NCI-H2029 (cell line): ENCODE measurements around the gene TIAM1.
A peak's percentile ranks its signal among the peaks of the same experiment; 100 is the strongest.

ENCODE experiments used
- DNase-seq: peaks from one replicate; lab custom pipeline; 2025; lab: John Stamatoyannopoulos, UW

TIAM1 gene

DNA sequence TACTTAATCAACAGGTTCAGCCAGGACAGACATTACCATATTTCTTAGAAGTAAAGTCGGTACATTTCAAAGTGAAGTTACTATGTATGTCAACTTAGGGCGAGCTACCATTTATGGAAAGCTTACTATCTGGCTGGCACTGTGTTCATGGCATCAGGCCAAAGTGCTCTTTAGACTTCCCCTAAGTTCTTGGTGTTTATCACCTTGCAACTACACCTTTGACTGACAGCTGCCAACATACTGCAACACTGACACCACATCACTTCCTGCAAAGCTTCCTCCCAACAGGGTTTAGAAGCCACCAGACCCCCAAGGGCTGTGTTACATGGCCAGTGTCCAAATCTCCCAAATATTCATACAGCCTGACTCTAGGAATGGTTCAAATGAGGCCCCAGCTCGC, 61.0 kb downstream of the TIAM1 start:
- DNase-seq: no peak

DNA sequence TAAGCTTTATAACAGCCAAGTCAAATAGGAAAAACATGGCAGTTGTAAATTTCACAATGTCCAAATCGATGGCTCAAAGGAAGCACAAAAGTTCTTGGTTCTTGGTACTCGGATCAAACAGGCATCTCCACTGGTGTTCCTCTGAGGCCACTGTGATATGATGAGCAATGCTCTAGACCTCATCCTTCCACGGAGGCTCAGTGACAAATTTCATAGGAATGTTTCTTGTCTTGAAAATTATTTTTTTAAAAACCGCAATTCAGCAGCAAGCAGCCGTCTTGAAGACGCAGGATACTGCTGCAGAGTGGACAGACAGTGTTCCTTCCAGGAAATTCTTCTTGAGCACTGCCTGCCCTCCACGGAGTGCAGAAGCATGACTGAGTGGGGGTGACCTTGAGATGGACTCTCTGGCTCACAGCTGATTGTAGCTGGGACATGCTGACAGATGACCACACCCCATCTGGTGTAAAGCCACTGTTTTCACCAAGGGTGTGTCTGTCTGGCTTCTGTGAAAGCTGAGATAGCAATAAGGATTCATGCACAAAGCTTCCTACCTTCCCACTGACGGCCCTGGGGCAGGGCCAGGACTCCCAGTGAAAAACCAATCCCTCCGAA, 61.9 kb downstream of the TIAM1 start:
- DNase-seq: no peak

DNA sequence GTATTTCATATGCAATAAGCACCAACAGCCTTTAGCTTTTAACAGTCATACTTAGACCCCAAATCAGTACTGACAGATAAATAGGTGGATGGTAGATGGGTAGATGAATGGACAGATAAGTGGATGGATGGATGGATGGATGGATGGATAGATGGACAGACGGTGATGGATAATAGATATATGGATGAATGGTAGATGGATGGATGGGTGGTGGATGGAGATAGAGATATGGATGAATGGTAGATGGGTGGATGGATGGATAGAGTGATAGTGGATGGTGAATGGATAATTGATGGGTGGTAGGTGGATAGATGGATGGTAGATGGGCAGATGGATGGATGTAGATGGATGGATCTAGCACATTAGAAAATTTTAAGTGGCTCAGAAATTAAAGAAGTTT, 62.5 kb downstream of the TIAM1 start:
- no peak for DNase-seq

DNA sequence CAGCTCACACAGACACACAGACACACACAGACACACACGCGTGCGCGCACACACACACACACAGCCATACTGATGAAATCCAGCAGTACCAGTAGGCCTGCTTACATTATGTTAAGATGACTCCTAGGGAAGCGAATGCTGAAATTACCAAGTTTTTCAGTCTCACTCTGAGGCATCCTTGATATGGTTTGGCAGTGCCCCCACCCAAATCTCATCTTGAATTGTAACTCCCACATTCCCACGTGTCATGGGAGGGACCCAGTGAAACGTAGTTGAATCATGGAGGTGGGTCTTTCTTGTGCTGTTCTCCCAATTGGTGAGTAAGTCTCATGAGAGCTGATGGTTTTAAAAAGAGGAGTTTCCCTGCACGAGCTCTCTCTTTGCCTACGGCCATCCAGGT, 64.1 kb downstream of the TIAM1 start:
- DNase-seq: no peak

DNA sequence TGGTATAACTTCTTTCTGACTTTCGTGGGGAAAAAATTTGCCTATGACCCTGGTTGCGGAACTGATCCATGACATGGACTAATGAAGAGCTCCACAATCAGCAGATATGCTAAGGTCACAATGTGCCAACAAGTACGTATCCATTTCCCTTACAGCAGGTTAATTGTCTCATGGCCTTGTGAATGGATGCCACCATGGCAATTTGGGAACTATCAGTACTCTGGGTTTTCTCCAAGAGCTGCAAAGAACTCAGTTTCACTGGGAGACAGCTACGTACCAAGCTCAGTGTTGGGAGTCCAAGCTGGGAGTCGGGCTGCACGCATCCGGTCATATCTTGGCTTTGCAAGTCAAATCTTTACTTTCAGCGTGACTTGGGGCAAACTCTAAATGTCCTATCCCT, 64.8 kb downstream of the TIAM1 start:
- DNase-seq: no peak

DNA sequence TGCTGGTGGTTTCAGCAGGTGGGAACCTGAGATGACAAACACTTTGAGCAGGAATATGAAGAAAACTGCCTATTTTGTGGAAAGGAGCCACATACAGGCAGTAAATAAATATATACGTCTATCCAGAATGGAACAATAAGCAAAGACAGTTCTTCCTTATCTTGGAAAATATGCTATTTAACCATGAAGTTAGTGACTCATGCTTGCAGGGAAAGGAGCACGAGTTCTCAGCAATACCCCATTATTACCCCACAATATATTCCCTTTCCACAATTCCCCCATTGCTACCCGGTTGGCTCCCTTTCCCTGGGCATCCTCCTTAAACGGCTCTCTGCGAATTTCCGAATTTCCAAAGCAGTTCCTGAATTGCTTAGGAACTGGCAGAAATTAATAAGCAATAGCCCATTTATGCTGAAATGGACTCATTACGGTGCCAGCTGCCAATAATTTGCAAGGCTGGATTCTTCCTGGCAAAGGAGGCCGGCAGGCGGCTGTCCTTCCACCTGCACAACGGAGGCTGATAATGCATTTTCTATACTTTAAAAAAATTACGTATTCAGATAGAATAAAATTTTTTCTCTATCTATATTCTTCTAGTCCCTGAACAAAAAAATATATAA, 65.4 kb downstream of the TIAM1 start:
- no peak for DNase-seq

- no peak for DNase-seq
These were observed 67.4 kb downstream of the TIAM1 start for GRCh38 chr21:31276663-31277062.

- DNase-seq: no peak
These were observed 68.2 kb downstream of the TIAM1 start for GRCh38 chr21:31275901-31276300.

GRCh38 chr21:31273278-31273677, 70.8 kb downstream of the TIAM1 start:
- DNase-seq: no peak

DNA sequence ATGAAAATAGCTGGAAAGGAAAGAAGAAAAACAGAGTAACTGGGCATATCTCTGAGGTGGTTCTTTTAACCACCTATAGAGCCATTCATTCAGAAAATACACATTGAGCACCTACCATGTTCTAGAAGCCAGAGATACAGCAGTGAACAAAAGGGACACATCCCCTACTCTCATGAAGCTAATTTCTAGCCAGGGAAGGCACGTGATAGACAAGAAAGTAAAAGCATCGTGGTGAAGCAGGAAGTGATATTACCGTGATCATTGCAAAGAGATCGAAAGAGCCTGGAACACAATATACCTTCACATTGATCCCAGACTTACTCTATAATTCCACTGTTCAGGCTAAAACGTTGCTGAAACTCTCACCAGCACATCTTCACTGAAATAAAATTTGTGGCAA, 76.0 kb downstream of the TIAM1 start:
- no peak for DNase-seq

GRCh38 chr21:31267644-31268043, 76.4 kb downstream of the TIAM1 start:
- DNase-seq: no peak

DNA sequence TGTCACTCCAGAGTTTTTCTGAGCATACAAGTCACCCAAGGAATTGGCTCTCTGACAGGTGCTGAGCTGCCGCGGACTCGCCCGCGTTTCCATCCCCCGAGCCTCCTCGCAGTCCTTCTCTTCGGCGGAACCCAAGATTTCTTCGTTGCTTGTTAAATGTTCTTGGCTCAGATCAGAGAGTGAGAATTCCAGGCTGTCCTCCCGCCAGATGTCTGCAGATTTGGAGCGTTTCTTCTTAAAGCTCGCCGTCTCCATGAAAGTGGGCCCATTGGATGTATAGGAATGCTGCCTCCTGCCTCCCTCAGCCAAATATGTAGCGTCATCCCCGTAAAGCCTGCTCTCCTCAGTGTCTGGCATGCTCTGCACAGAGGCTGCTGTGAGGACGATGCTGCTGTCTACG, 77.8 kb downstream of the TIAM1 start:
- DNase-seq: no peak

GRCh38 chr21:31265366-31266013, 78.6 kb downstream of the TIAM1 start:
- no peak for DNase-seq

GRCh38 chr21:31264574-31264973, 79.5 kb downstream of the TIAM1 start:
- no peak for DNase-seq

- DNase-seq: no peak
These were observed 81.3 kb downstream of the TIAM1 start for GRCh38 chr21:31262728-31263127.

GRCh38 chr21:31261759-31262158, 82.3 kb downstream of the TIAM1 start:
- no peak for DNase-seq

DNA sequence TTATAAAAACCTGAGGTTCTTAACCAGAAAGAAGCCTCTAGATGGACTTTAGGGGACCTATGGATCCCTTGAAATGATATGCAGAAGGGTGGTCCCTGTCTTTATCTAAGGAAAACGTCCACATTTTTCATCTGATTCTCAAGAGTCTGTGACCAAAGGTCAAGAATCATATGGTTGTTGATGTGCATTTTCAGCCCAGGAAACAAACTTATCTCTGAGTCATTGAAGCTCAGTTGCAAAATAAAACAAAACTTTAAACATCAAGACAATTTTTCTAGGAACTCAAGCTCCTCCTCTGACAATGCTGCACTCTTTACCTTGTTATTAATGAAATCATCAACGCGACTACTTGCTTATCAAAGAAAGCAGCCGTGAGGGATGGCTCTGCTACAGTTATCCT, 83.3 kb downstream of the TIAM1 start:
- no peak for DNase-seq

DNA sequence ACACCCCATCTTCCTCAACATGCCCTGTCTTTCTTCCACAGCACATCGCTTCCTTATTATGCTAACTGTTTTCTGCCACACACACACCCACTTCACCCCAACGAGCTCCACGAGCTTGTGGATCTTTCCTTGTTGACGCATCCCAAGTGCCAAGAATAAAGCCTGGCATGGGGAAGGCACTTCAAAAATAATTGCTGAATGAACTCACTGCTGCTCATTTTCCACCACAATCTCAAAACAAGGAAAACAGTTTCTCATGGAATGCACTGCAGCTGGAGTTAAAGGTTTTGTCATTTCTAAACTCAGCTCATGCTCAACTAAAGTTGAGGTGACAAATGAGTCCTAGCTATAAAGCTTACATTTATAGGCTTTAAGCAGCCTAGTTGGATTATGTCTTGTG, 86.0 kb downstream of the TIAM1 start:
- DNase-seq: peak; percentile 38

DNA sequence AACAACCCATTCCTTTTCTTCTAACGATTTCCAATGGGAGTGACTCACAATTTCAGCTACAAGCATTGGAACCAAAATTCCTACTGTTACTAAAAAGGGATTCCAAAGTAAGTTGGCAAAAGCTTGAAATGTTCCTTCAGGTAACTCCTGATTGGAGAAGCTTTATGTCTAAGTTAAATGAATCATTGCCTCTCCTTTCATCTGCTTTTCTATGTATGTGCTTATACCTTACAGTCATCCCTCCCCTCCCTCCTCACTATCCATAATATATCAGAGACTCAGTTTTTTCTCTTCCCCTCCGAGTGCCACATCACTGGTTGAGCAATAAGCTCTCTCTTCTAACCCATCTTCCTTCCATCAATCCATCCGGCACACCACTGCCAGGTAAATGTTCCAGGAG, 86.8 kb downstream of the TIAM1 start:
- no peak for DNase-seq

- no peak for DNase-seq
These were observed 88.2 kb downstream of the TIAM1 start for GRCh38 chr21:31255896-31256295.

- no peak for DNase-seq
These were observed 89.0 kb downstream of the TIAM1 start for GRCh38 chr21:31255036-31255435.

DNA sequence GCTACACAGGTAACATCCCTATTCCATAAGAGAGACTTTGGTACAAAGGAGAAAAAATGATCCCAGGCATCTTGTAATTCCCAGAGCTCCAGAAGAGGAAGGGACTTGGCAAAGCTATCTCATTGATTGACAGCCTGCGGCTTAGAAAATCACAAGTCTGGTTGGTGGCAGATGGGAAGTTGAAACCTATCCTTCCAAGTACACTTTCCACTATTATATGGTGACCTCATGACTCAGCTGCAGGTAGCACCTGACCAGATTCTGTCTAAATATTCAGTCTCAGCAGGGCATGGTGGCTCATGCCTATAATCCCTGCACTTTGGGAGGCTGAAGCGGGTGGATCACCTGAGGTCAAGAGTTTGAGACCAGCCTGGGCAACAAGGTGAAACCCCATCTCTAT, 89.9 kb downstream of the TIAM1 start:
- no peak for DNase-seq

GRCh38 chr21:31253684-31254083, 90.4 kb downstream of the TIAM1 start:
- no peak for DNase-seq

- no peak for DNase-seq
These were observed 91.5 kb downstream of the TIAM1 start for GRCh38 chr21:31252611-31253010.
